ENCODE data around the gene SMYD1.

Gene SMYD1

DNA sequence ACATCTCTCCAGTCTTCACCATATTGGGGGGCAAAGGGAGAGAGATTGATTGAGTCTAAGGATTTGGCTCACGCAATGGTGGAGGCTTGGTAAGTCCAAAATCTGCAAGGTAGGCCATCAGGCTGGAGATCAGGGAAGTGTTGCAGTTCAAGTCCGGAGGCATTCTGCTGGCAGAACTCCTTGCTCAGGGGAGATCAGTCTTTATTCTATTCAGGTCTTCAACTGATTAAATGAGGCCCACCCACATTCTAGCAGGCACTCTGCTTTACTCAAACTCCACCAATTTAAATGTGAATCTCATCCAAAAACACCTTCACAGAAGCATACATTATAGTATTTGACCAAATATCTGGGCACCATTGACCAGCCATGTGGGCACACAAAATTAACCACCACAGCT lies 21.4 kb downstream of the SMYD1 start:
- no peak for DNase-seq (ENCODE audit: low spot score)

DNA sequence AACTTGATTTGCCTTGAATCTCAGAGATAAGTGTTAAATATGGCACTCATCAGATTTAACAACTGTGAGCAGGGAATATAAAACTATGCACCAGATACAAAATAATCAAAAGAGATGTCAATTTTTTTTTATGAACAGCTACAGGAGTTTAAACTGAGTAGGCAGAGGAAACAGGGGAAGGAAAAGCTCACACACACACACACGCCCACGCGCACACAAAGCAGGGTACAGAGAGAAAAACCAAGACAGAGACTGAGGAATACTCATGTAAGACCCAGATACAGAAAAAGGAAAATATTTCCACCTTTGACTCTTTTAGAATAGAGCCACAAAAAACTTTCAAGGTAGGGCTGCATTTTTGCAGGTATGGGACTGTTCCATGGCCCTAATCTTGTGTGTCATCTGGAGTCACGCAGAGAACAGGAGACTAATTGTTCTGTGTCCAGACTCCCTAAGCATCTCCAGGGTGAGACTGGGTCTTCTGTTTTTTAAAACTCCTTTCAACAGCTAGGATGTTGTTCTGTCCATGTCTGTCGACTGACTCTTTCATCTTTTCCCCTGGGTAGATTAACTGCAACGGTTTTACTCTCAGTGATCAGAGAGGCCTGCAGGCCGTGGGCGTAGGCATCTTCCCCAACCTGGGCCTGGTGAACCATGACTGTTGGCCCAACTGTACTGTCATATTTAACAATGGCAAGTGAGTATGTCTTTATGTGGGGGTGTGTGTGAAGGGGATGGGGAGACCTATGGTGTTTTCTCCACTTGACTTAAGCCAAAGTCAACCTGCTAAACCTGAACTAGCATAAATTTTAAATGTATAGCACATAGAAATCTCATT lies 23.0 kb downstream of the SMYD1 start:
- DNase-seq (ENCODE audit: low spot score) = no peak

DNA sequence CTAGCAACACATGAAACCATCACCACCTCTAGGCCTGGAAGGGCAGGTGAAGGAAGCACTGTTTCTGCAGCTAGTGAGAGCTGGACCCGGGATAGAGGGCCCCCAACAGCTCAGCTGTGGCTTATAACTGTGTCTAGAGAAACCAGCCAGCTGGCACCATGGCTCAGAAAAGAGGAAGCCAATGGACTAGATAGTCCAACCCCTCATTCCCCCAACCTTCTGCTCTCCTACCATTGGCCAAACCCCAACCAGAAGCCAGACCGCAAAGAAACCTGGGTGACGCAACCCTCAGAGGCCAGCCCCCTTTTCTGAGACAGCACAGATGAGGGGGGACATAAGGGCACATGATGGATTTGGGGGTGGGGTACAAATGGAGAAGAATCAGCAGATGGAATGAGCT lies 24.3 kb downstream of the SMYD1 start:
- DNase-seq (ENCODE audit: low spot score) = no peak

DNA sequence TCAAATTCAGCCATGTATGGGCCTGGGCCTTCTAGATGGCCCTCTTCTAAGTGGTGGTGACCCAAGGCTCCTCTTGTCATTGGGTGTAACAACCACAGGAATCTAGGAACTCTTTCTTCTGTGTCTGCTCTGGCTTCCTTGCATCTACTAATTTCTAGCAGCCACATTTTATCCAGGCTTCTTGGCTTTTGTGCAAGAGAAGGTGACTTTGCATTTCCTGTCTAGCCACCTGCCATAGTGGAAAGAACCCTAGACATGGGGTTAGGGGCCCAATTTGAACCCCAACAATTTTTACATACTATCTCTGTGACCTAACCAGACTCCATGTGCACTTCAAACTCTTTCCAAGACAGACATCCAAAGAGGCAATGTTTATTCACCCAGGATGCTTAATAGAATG lies 25.1 kb downstream of the SMYD1 start:
- DNase-seq (ENCODE audit: low spot score) = no peak

DNA sequence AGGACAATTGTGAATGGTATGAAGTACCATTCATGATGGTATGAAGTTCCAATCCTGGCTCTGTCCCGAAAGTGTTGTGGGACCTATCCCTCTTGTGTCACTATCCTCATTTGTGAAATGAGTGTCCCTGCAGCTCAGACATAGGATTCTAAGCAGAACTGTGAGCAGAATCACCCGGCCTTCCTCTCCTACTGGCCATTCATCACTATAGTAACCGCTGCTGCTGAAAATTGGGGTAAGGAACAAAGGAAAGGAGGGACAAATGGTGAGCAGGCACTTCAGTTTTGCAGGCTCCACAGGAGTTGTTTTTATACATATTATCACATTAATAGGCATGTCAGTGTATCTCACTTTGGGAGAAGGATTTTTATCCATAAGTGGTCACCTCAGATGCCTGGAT lies 27.4 kb downstream of the SMYD1 start:
- DNase-seq (ENCODE audit: low spot score) = no peak

DNA sequence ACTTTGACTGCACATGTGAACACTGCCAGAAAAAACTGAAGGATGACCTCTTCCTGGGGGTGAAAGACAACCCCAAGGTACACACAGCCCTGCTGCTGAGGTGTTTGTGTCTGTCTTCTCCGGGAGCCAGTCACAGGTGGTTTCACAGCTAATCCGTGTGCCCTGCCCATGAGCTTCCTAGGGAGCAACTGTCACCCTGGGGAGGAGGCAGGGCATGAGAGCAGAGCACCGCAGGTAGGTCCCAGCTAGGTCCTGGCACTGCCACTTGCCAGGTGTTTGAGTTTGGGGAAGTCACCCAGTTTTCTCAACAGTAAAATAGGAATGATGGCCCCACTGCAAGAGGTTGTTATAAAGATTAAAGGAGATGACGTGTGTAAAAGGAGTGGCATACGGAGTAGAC lies 29.1 kb downstream of the SMYD1 start:
- no peak for DNase-seq (ENCODE audit: low spot score)

DNA sequence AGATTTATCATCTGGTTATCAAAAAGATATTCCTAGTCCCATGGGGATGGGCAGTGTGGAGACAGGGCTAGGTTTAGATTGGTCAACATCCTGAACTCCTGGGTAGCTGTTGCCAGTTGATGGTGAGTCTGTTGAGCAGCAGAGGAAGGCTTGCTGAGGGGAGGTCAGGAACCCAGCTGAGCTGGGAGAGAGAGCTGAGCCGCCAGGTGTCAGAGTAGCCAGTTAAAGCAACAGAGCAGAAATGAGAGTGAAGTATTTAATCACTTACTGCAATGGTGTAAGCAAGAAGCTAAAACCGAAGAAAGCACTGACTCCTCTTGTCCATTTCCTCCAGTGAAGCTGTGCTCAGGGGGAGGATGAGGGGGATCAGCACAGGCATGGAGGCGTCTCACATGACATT lies 29.6 kb downstream of the SMYD1 start:
- no peak for DNase-seq (ENCODE audit: low spot score)

DNA sequence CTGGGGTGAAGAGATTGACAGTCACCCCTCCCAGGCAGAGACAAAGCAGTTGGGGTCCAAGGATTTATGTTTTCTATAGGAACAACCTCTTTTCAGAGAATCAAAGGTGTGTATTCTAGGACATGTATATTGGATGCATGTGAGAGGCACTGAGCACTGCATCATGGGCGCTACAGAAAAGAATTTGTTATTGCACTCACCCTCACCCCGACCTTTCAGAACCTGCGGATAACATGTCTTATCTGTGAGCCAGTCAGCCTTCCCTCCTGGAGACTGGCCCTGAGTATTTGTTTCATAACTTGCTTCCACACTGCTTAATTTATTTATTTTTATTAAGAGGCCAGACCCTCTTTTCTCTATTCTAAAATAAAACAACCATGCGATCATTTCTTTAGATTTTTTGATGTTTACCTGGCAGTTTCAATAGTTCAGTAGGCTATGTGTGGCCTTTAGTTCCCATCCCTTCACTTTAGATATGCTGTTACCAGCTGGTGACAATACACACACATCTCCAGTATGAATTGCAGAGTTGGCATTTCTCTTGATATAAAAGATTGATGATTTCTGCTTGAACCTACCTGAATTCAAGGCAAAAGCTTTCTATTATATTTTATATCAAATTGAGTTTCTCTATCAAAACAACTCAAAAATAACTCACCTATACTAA lies 30.4 kb downstream of the SMYD1 start:
- DNase-seq (ENCODE audit: low spot score) = no peak

DNA sequence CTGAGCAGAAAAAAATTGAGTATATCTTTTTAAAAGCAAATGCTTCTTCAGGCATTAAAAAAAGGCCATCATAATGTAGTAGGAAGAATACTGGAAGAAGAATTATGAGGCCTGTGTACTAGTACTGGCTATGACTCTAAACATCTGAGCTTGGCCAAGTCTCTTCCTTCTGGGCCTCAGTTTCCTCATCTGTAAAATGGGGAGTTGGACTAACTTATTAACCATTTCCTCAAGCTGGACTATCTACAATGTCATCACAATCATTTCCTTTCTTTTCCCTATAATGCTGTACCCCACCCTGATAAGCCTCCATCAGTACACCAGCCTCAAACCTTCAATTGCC lies 30.9 kb downstream of the SMYD1 start:
- DNase-seq (ENCODE audit: low spot score) = no peak

DNA sequence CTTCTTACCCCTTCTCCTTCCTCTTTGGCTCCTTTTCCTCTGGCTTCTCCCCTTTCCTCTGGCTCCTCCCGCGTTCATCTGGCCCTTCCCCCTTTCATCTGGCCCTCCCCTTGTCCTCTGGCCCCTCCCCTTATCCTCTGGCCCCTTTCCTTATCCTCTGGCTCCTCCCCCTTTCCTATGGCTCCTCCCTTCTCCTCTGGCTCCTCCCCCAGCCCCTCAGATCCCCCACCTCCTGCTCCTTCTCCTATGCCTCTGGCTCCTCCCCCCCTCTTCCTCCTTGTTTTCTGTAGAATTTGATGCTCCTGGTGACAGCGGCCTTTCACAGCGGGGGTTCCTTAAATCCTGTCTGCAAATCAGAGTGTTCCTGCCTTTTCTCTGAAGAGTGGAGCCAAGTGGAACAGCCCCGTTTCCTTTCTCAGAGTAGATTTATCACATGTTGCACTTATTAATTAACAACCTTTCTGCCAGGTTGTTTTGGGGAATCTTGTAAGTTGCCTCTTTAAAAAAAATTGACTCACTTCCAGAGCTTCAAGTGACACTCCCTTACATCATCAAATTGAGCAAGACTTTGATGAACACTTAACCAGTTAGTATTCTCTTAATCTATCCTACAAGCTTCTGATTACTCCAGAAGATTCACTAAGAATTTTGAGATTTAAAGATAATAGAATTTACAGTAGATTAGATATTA lies 32.3 kb downstream of the SMYD1 start:
- no peak for DNase-seq (ENCODE audit: low spot score)

DNA sequence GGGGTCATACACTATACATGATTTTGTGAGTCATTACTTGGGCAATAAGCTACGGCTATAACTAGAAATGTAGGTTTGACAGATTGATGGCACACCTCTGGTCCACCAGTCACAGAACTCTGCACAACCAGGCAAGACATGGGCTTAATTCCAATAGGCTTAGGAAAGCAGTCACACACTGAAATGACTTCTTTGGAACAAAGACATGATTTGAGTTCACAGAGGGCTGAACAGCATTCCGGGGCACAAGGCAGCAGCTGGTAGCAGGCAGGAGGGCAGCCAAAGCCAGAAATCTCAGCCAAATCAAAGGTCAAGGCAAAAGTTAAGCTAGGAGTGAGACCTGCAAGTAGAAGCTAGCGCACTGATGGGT lies 32.8 kb downstream of the SMYD1 start:
- no peak for DNase-seq (ENCODE audit: low spot score)

DNA sequence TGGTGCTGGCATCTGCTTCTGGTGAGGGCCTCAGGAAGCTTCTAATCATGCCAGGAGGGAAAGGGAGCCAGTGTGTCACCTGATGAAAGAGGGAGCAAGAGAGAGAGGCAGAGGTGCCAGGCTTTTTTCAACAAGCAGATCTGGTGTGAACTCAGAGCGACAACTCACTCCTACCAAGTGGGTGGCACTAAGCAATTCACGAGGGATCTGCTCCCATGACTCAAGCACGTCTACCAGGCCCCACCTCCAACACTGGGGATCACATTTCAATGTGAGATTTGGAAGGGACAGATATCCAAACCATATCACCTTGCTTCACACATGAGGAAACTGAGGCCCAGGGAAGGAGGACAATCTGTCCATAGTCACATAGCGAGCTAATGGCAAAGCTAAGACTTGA lies 41.2 kb downstream of the SMYD1 start:
- DNase-seq (ENCODE audit: low spot score) = no peak

DNA sequence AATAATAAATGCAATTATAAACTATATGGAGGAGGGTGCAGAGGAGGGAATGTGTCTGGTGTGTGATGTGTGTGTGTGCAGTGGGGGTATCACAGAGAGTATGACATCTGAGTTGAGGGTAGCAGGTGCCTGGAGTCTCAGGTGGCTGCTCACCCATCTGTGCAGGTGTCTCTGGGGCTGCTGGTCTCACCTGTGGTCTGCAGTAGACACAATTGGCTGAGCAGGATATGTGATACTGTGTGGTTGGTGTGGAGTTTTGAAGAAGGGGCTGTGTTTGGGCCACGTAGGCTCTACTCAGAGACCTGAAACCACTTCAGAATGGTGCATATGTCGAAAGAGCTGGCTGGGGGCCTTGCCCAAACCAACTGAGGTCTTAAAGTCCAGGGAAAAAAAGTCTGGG lies 43.2 kb downstream of the SMYD1 start:
- no peak for DNase-seq (ENCODE audit: low spot score)

DNA sequence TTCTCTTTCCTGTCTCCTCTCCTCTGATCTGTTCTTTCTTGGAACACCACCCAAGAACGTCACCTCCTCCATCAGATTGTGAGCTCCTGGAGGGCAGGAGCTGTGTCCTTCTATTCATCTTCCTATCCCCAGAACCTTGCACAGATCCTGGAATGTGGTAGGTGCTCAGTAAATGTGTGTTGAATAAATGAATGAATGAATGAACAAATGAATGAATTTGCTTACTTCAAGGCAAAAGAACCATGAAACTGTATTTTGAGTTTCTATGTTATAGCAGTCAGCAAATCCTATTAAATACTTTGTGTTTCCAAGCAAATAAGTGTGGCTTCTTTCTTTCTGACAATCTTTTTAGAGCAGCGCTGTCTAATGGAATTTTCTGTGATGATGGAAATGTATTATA lies 45.4 kb downstream of the SMYD1 start:
- no peak for DNase-seq (ENCODE audit: low spot score)

DNA sequence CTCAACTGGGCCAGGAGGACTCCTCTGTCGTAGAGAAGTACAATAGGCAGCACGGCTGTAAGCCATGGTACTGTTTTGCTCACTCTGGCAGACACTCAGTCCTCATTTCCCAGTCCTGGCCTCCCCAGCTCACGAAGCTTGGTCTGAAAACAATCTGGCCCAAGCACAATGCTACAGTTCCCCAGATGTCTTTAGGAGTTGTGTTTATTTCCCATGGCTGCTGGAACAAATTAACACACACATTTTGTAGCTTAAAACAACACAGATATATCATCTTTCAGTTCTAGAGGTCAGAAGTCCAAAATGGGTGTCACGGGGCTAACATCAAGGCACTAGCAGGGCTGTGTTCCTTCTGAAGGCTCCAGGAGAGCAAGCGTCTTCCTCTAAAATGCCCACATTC lies 47.3 kb downstream of the SMYD1 start:
- DNase-seq (ENCODE audit: low spot score) = no peak

DNA sequence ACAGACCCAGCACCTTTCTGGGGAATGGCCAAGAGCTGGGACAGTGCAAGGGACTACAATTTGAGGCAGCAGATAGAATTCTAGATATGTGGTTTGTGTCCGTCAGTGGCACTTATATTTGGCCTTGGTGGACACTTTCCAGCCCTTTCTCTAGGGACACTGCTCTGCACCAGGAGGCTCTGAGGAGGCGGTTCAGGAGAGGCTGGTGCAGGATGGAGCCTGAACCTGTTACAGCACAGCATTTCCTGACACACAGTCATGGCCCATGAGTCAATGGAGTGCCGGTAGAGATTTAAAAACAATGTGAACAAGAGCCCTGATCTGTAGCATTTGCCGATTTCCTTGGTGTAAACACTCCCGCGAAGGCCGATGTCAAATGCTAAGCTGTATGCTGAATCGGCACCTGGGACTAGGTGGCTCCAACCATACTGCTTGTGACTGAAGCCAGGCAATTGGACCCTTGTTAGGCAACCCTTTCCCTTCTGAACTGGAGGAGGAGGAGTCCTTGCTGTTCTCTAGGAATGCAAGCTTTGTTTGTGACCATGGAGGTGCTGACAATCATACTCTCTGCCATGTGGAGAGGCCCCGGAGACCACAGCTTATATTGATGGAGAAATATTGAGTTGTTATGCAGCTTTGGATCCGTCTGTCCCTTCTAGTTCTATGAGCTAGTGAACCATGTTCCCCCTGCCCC lies 48.3 kb downstream of the SMYD1 start:
- no peak for DNase-seq (ENCODE audit: low spot score)

DNA sequence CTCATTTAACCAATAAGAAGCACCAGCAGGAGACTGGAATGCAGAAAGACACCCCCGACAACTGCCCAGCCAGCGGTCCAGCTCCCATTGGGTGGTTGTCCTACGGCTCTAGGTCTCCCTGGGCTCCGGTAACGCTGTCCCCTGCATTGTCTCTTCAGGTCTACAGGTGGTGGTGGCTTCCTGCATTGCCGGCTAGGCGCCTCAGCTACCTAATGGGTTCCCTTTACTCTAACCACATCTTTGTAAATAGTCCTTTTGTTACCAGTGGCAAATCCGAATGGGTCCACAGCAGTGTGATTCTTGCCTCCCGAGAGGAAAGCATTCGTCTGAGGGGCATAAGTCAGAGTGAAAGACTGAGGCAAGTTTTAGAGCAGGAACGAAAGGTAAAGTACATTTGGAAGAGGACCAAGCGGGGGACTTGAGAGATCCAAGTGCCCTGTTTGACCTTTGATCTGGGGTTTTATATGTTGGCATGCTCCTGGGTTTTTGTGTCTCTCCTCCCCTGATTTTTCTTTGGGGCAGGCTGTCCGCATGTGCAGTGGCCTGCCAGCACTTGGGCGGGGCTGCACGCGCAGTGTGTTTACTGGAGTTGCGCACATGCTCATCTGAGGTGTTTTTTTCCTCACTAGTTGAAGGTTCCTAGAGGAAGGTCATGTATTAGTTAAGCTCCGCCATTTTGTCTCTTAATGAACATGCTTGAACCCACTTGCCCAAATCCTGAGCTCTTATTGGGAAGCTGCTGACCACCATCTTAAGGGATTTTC lies 49.2 kb downstream of the SMYD1 start:
- DNase-seq (ENCODE audit: low spot score) = no peak

DNA sequence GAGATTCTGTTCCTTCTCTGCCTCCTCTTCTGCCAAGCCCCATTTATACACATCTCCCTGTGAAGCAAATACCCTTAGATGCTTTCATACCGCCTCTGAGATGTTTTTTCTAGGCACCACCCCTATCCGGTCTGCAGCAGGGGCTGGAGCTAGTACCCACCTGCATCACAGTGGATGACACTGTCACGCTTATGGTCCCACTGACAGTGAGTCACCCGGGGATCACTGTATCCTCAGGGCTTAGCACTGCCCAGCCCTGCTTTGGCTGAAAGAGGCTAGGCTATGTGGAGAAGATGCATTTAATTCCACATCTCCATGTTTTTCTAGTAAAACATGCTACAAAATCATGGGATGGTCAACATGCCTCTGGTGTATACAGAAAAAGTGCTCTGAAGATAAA lies 50.3 kb downstream of the SMYD1 start:
- no peak for DNase-seq (ENCODE audit: low spot score)

DNA sequence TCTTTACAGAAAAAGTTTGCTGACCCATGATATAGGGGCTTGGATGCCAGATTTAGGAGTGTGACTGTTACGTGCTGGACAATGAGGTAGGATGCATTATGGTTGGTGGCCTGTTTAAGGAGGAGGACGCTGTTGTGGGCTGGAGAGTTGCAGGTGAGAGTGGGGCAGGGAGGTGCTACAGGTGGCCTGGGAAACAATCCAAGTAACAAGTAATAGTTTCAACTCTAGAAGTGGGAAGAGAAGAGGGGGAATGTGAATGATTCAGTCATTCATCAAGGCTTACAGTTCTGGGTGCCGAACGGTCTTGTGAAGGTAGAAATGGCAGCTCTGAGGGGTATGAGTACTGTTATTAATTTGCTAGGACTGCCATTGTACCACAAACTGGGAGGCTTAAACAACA lies 54.1 kb downstream of the SMYD1 start:
- no peak for DNase-seq (ENCODE audit: low spot score)

DNA sequence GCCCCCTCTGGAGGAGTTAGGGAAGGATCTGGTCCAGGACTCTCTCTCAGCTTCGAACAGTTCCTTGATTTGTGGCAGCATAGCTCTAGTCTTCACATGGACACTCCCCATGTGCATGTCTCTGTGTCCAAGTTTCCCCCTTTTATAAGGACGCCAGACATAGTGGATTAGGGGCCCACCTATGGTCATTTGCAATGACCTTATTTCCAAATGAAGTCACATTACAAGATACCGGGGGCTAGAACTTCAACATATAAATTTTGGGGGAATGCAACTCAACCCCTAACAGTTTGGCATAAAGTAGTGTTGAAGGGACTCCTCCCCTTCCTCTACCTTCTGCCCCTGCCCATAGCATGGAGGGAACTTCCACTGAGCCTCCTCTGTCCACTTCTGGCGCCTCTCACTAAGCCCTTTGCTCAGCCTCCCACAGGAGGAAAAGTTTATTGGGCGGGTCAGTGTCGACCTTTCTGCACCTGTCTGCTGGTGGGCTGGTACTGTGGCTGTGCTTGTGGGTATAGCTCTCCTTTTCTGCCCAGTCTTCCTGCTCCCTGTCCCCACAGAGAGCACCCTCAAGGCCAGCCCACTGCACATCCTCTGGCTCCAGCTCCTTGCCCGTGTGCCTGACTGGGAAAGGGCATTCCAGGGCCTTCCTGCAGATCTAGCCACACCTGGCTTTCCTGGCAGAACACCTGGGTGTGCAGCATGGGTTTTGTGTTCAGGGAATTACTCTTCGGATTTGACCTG lies 54.7 kb downstream of the SMYD1 start:
- DNase-seq (ENCODE audit: low spot score) = no peak
